CD4-positive, alpha-beta T cell (primary cell): ENCODE results near the gene DNAL1. TPM values are rescaled to one million over a fixed set of nuclear protein-coding genes. Genes with fewer than 3 reads are reported as not detected.

ENCODE experiments used
- ATAC-seq: fragments of 200-7000 bp; cut with Tn5 transposase; one replicate; pipeline ENCODE4 v1.10.0; 2022; ENCODE audit warnings: mild to moderate bottlenecking; ENCODE audit not compliant: poor library complexity
- CTCF ChIA-PET: fragments of 350-600 bp; sonication (Branson Sonifier 250); formaldehyde crosslinking; loops from one replicate; lab custom pipeline; 2021; ENCODE audit warnings: antibody characterized with exemption, inconsistent platforms; lab: Charles Lee
- POLR2A ChIA-PET: fragments of 350-600 bp; sonication (Branson Sonifier 250); formaldehyde crosslinking; loops from one replicate; lab custom pipeline; 2021; ENCODE audit warnings: antibody characterized with exemption, inconsistent platforms; lab: Charles Lee
- DNase-seq, 14 experiments: peaks; one replicate each; pipeline ENCODE4 v3.0.0-alpha.2; 2013 to 2020; ENCODE audit warnings: mixed read lengths in 2 of 14
- H3K27ac ChIP-seq, 2 donors: one replicate each; pipeline versions ENCODE4 v1.5.1 to v1.7.0; 2013; ENCODE audit warnings: low read length in 2 of 2, low read depth in 1 of 2, mild to moderate bottlenecking in 1 of 2
- H3K27me3 ChIP-seq, 2 experiments: 1 replicate in 1 of 2; 2 replicates in 1 of 2; pipeline versions ENCODE4 v1.6.1 to v1.7.0; 2013; ENCODE audit warnings: low read length in 2 of 2, control low read depth in 1 of 2, mild to moderate bottlenecking in 1 of 2, moderate library complexity in 1 of 2; ENCODE audit not compliant: insufficient read depth in 2 of 2, control insufficient read depth in 1 of 2
- H3K36me3 ChIP-seq: one replicate; pipeline ENCODE4 v1.6.1; 2013; ENCODE audit warnings: low read length, control low read depth; ENCODE audit not compliant: insufficient read depth
- H3K4me1 ChIP-seq: one replicate; pipeline ENCODE4 v1.6.1; 2013; ENCODE audit warnings: low read length, control low read depth; ENCODE audit not compliant: insufficient read depth
- H3K4me3 ChIP-seq: one replicate; pipeline ENCODE4 v1.5.1; 2013; ENCODE audit warnings: mild to moderate bottlenecking, low read length, moderate library complexity
- H3K9me3 ChIP-seq, 2 experiments: 1 replicate in 1 of 2; 2 replicates in 1 of 2; pipeline versions ENCODE4 v1.6.1 to v1.7.0; 2013; ENCODE audit warnings: low read length in 2 of 2, mild to moderate bottlenecking in 2 of 2, control low read depth in 1 of 2, moderate library complexity in 1 of 2; ENCODE audit not compliant: control insufficient read depth in 1 of 2, insufficient read depth in 1 of 2
- H3K27ac Mint-ChIP-seq: one replicate; pipeline ENCODE4 v1.8.0; 2020; ENCODE audit warnings: mixed read lengths
- H3K27me3 Mint-ChIP-seq: one replicate; pipeline ENCODE4 v1.8.0; 2021; ENCODE audit warnings: mixed read lengths
- H3K36me3 Mint-ChIP-seq: one replicate; pipeline ENCODE4 v1.8.0; 2021; ENCODE audit warnings: low read depth, mixed read lengths
- H3K4me1 Mint-ChIP-seq: one replicate; pipeline ENCODE4 v1.8.0; 2021; ENCODE audit warnings: low read depth, mixed read lengths
- H3K4me3 Mint-ChIP-seq: one replicate; pipeline ENCODE4 v1.8.0; 2020; ENCODE audit warnings: mild to moderate bottlenecking, mixed read lengths
- H3K9me3 Mint-ChIP-seq: one replicate; pipeline ENCODE4 v1.8.0; 2020; ENCODE audit warnings: mixed read lengths
- intact Hi-C, 2 experiments: fragments of 100-400 bp; cut with DNase I in 1 of 2; cut with micrococcal nuclease in 1 of 2; formaldehyde crosslinking; loops; one replicate each; pipeline versions ENCODE4 v1.15.1 to v1.9.0; 2023 to 2025; cut with DNase I, micrococcal nuclease
- total RNA-seq, 174 experiments: library from RNA in 2 of 174; stranded (reverse) in 2 of 174; gene quantifications; one replicate each; pipeline ENCODE4 v1.2.3 and lab custom pipeline; 2021 to 2026
- TF ChIP-seq, protein P1 (sequence below): fragments of 200-600 bp; IDR thresholded peaks from one replicate; pipeline ENCODE4 v1.8.0; 2022; ENCODE audit warnings: antibody characterized with exemption, mild to moderate bottlenecking

DNAL1 gene
- total RNA-seq, 2 experiments from 2014 or later = 2.9 to 3.7 TPM

DNA sequence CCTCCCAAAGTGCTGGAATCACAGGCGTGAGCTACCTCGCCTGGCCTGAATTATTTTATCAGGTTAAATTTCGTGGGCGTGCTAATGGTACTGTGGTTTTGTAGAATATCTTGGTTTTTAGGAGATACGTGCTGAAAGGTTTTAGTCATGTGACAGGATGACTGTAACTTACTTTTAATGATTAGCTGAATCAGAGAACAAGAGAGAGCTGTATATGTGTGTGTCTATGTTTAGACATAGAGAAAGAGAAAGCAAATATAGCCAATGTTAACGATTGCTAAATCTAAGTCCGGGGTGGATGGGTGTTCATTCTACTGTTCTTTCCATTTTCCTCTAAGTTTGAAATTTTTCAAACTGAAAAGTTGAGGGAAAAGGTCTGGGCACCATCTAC is 78.6 kb downstream of the DNAL1 start:
- TF ChIP-seq, protein P1, sequence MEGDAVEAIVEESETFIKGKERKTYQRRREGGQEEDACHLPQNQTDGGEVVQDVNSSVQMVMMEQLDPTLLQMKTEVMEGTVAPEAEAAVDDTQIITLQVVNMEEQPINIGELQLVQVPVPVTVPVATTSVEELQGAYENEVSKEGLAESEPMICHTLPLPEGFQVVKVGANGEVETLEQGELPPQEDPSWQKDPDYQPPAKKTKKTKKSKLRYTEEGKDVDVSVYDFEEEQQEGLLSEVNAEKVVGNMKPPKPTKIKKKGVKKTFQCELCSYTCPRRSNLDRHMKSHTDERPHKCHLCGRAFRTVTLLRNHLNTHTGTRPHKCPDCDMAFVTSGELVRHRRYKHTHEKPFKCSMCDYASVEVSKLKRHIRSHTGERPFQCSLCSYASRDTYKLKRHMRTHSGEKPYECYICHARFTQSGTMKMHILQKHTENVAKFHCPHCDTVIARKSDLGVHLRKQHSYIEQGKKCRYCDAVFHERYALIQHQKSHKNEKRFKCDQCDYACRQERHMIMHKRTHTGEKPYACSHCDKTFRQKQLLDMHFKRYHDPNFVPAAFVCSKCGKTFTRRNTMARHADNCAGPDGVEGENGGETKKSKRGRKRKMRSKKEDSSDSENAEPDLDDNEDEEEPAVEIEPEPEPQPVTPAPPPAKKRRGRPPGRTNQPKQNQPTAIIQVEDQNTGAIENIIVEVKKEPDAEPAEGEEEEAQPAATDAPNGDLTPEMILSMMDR = no peak
- H3K27me3 ChIP-seq = no peaks in the 10 kb centered on the region
- intact Hi-C loops = loop anchor here in 1 of 2 experiments (10.0 kb wide), 1 partner anchor 161 kb away; the partner anchor contains the start of gene ZNF410
- H3K9me3 ChIP-seq = no peaks in the 10 kb centered on the region
- CTCF ChIA-PET = interaction anchor here (0.6 to 1.7 kb wide), 3 partner anchors 18 to 76 kb away, joined by 3 read pairs; no protein-coding TSS in a partner anchor
- H3K27ac ChIP-seq = peak overlapping the region in 1 of 2 donors; percentile 61
- Mint-ChIP-seq H3K4me3 (peak overlapping the region; percentile 26), H3K27ac (peak overlapping the region; percentile 78), H3K9me3 (no peaks in the 10 kb centered on the region), H3K36me3 (peaks cover 81% of the 10 kb centered on the region), H3K4me1 (peaks cover 12% of the 10 kb centered on the region), H3K27me3 (no peaks in the 10 kb centered on the region)
- ATAC-seq (peak; percentile 61), DNase-seq (peak in 1 of 14 experiments; percentile 50)
- peaks cover 35% of the 10 kb centered on the region for H3K4me1 ChIP-seq
- H3K4me3 ChIP-seq = no peak overlapping the region
- peaks cover 95% of the 10 kb centered on the region for H3K36me3 ChIP-seq
- POLR2A ChIA-PET = interaction anchor here (0.9 to 2.7 kb wide), 4 partner anchors 9 to 63 kb away, joined by 3 to 14 read pairs (median 4); partner anchors contain the start of gene PNMA1

DNA sequence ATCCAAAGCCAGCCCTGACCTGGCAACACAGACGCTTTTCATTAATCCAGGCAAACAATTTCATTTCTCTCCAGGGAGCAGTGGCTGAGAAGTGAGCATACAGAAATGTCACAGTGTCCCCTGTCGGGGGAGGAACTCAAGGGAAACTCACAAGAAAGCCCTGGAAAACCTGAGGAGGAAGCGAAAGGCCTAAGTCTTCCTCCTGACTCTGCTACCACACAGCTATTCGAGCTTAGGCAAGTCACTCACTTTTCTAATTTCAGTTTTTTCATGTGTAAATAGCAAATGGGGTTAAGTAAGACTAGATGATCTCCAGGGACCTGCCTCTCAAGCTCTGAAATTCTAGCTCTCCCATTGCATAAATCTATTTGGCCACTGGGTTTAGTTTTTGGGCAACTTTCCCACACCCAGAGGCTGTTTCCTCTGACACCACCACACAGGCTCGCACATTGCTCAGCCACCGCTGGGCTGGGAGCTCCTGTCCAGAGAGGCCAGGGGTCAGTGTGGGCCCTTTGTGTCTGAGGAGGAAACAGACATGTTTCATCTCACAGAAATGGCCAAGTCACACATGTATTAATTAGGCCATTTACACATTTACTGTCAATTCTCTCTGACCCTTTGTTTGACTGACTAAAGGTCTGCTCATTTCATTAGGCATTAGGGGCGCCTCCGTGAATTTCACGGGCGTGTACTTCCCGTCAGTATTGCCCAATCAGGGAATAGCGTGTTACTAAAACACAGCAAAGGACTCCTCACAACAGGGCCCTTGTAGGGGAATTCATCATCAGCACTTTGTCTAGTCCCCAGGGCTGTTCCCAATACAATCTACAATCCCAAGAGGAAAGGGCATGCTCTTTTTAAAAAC is 79.2 kb downstream of the DNAL1 start:
- intact Hi-C loops = loop anchor here in 1 of 2 experiments (10.0 kb wide), 1 partner anchor 161 kb away; the partner anchor contains the start of gene ZNF410
- H3K27me3 Mint-ChIP-seq = no peaks in the 10 kb centered on the region
- ChIA-PET POLR2A (interaction anchor here (1.0 to 2.7 kb wide), 2 partner anchors 11 to 35 kb away, joined by 4 to 14 read pairs; a partner anchor contains a TSS), CTCF (interaction anchor here (0.6 to 1.7 kb wide), 2 partner anchors 18 to 35 kb away, joined by 3 read pairs; no protein-coding TSS in a partner anchor)
- peak overlapping the region; percentile 26 for H3K4me3 Mint-ChIP-seq
- ATAC-seq (no peak), DNase-seq (no peak)
- H3K36me3 Mint-ChIP-seq = peaks cover 86% of the 10 kb centered on the region
- Histone ChIP-seq H3K36me3 (peaks cover 96% of the 10 kb centered on the region), H3K9me3 (no peaks in the 10 kb centered on the region), H3K27ac (peak overlapping the region in 1 of 2 donors; percentile 61), H3K4me1 (peaks cover 41% of the 10 kb centered on the region), H3K27me3 (no peaks in the 10 kb centered on the region), H3K4me3 (no peak overlapping the region)
- H3K4me1 Mint-ChIP-seq = peaks cover 18% of the 10 kb centered on the region
- TF ChIP-seq, protein P1 = no peak
- H3K9me3 Mint-ChIP-seq = no peaks in the 10 kb centered on the region
- peak overlapping the region; percentile 78 for H3K27ac Mint-ChIP-seq

DNA sequence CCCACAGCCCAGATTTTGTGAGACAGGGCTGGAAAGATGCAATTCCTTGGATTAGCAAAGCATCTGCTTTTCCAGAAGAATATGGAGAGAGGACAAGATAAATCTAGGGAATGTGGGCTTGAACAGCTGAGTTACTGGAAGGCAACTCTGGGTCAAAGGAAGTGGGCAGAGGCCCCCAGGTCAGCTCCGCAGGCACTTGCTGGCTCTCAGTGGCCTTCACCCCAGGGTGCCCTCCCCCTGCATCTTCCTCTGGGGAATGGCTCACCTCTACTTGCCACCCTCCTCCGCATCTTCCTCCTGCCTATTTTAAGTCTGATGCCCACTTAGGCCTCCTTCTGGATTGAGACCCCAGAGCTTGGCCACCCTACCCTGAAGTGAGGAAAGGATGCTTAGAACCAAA is 79.9 kb downstream of the DNAL1 start:
- POLR2A ChIA-PET = interaction anchor here (0.6 to 2.7 kb wide), 2 partner anchors 30 to 34 kb away, joined by 3 to 14 read pairs; a partner anchor contains a TSS

More for the DNA sequence above, 79.9 kb downstream of the DNAL1 start:
- DNase-seq = no peak
- H3K4me3 Mint-ChIP-seq = no peak overlapping the region
- H3K36me3 Mint-ChIP-seq = peaks cover 86% of the 10 kb centered on the region
- H3K27me3 Mint-ChIP-seq = no peaks in the 10 kb centered on the region
- Histone ChIP-seq H3K9me3 (no peaks in the 10 kb centered on the region), H3K27ac (peak overlapping the region; percentile 37 to 38), H3K27me3 (no peaks in the 10 kb centered on the region), H3K4me1 (peaks cover 43% of the 10 kb centered on the region), H3K4me3 (no peak overlapping the region), H3K36me3 (peaks cover 96% of the 10 kb centered on the region)
- CTCF ChIA-PET = no interaction called here
- intact Hi-C loops = loop anchor here (5.0 to 10.0 kb wide), 2 partner anchors 160 to 313 kb away; partner anchors contain the start of gene ZNF410 (in 1 of the 2)
- peak overlapping the region; percentile 17 for H3K27ac Mint-ChIP-seq
- H3K4me1 Mint-ChIP-seq = peaks cover 22% of the 10 kb centered on the region
- TF ChIP-seq, protein P1 = no peak
- ATAC-seq = no peak
- H3K9me3 Mint-ChIP-seq = no peaks in the 10 kb centered on the region
